ENCODE results near the gene NTM.

GRCh38 chr11:131924001-131924400 is 553.6 kb downstream of the NTM start:
- TF ChIP-seq CTCF (IDR thresholded peaks at IDR 0.05; ENCODE audit: low read length) (no peak), EZH2 (IDR thresholded peaks at IDR 0.05; ENCODE audit: borderline replicate concordance, low read length) (no peak)

Measured in OCI-LY1 (cell line).